Right ventricle myocardium inferior (tissue), 1 donor: ENCODE measurements around the gene SARDH. TPM values are rescaled to one million over a fixed set of nuclear protein-coding genes. Genes with fewer than 3 reads are reported as not detected.
"Not testable (repeated sequence)": the region's sequence is repeated elsewhere in the genome, so short reads cannot be mapped to it uniquely, and the experiment has no call there.

Experiments used
- ATAC-seq: fragments of 200-7000 bp; cut with Tn5 transposase; one replicate; pipeline ENCODE4 v1.9.1; 2020; ENCODE audit warnings: mild to moderate bottlenecking, moderate library complexity
- DNase-seq: peaks from one replicate; pipeline ENCODE4 v3.0.0; 2021; ENCODE audit errors: missing footprints
- intact Hi-C: fragments of 100-400 bp; cut with DNase I; formaldehyde crosslinking; loops from one replicate; pipeline ENCODE4 v1.11.0; 2022
- total RNA-seq: library from RNA; stranded (reverse); fragmentation: NEBNext Ultra II Directional; extraction: Animal tissue kit (Norgen Biotek cat#: 25700); gene quantifications from one replicate; pipeline ENCODE4 v1.2.1, GENCODE V29; 2021
- donor health status: DM: no; HTN: yes; CAD: no; lungs with severe emphysema.

The SARDH gene
- total RNA-seq, 1 donor from 2014 or later, result 0.41 TPM

DNA sequence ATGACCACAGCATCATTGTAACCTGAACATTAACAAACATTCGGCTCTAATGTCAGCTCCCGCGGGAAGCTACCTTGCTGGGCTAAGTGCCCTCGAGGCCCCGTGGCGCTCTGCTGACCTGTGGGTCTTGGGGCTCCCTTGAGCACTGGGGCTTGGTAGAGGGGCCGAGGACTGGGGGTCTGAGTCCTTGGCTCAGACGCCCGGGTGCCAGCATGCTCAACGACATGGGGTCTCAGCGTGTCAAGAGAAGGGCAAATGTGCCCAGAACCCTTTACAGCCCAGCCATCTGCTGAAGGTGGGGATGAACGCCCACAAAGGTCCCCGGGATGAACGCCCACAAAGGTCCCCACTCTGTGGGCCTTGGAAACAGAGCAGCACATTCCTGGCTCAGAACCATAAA lies 39.7 kb upstream of the SARDH start:
- no peak for ATAC-seq

DNA sequence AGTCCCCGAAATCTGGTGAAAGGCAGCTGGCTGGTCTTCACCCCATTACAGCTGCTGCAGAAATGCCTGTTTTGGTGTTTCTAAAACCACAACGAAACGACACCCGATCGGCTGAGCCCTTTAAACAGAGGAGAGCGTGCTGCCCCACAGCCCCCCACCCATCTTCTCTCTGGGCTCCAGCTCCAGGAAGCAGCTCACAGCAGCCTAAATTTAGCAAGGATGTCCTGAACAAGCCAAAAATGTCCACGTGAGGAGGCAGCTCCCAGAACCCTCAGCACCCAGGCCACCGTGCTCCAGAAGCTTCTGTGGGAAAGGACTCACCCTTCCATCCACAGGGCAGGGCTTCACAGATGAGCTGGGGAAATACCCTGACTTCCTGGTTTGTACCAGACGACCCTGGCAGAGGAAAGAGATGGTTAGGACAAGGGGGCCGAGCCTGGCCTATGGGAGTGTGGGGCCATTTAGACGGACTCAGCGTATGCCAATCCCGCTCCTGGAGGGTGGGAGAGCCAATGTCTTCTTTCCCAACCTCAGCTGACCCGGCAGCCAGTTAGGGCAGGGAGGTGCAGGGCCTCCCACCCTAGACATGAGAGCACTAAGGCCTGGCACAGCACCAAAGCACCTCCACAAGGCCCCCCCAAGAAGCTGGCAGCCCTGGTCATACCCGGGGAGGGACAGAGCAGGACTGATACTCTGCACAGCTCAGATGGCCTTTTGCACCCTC lies 39.1 kb upstream of the SARDH start:
- ATAC-seq, result no peak
- peak; percentile 28 for DNase-seq
- intact Hi-C loops, result no loop called here

More for the DNA sequence above, 39.7 kb upstream of the SARDH start:
- DNase-seq, result peak; percentile 54
- intact Hi-C loops, result no loop called here

DNA sequence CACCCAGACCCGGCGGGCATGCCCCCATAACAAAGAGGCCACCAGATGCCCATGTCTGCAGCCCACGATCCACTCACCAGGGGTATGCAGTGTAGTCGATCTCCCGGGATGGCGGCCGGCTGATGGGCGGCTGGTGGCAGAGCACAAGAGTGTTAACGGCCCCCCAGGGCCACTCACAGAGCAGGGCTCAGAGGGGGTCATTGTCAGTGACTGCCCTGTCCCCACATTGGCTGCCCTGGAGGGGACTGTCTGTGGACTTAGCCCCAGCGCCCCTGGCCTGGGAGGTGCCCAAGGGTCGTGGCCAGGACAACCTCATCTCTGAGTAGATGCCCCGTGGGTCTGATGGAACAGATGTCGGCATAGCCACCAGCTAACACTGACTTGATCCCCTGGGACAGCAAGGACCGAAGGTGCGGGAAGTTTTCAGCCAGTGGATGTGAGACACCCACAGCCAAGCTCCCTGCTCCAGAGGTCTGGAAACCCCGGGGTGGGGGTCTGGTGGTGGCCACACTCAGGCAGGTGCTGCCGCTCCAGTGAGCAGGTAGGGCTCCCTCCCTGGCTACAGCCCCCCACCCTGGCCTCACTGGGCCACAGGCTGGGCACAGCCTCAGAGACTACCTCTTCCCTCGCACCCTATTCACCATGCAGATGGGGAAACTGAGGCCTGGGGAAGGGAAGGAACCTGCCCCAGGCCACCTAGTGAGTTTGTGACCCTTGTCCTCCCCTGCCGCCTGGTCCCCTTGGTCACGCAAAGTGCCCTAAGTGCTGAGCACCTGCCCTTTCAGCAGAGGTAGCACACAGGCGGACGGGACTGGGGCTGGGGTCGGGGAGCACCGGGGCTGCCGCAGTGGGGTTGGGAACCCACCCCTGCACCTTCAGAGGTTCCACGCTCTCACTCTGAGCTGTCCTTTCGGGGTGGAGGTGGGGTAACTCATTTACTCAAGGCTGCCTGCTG lies 38.1 kb upstream of the SARDH start:
- DNase-seq (peak; percentile 67), ATAC-seq (no peak)
- intact Hi-C loops, result no loop called here

DNA sequence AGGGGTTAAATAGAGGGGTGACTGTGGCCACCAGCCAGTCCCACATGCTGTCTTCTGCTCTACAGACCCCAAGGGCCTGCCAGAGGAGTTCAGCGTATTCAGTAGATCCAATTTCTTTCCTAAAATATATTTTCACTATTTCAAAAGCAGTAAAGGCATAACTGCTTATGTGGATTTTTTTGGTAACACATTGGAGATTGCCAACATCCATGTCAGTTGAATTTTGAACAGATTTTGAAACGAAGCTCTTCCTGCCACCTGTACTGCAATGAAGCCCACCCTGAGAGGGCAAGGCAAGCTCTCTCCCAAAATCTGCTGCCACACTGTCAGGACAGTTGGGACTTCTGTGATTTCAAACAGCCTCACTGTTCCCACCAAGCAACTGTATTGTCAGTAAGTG lies 37.1 kb upstream of the SARDH start:
- intact Hi-C loops, result no loop called here
- ATAC-seq, result no peak

DNA sequence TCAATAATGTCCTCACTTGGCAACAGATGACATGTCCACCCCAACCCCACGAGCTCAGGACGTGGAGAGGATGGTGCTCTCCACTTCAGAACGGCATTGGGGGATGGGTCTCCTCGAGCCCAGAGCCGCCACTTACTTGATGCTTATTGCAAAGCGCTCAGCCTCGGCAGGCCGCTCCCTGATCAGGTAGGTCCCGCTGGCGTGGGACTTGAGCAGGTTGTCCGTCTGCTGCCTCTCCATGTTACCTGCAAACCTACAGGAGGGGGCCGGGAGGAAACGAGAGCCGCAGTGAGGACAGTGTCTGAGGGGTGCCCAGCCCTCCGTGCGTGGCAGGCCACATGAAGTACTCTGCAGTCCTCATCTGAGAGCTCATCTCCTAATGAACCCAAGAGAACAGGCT lies 36.6 kb upstream of the SARDH start:
- intact Hi-C loops, result no loop called here
- ATAC-seq (no peak), DNase-seq (peak; percentile 55)

More for the DNA sequence above, 37.1 kb upstream of the SARDH start:
- DNase-seq, result peak; percentile 51

DNA sequence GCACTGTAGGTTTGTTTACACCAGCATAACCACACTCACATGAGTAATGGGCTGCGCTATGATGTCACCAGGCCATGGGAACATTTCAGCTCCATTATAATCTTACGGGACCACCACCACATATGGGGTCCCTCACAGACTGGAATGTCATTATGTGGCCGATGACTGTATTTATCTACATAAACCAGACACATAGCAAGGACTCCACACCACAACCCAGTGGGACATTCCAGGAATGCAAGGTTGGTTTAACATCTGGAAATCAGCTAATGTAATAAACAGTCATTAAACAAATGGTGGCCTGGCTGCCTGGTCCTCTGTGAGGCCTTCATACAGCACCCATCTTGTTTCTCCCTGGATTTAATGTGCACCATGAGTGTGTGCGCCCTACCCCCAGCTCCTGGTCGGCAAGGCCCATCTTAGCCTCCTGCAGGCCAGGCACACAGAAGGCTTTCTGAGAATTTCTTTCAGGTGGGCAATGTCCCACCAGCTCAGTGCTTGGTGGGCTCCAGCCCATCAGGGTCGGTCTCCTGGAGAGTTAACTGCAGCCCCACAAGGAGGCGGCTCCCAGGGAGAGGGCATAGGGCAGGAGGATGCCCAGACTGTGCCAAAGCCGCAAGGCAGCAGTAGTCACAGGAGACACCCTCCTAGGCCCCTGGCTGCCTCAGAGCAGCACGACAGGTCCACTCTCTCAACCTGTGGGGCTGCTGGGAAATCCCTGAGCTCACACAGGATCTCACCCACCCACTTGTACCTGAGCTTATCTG lies 35.9 kb upstream of the SARDH start:
- intact Hi-C loops, result no loop called here
- ATAC-seq (no peak), DNase-seq (peak; percentile 8)

DNA sequence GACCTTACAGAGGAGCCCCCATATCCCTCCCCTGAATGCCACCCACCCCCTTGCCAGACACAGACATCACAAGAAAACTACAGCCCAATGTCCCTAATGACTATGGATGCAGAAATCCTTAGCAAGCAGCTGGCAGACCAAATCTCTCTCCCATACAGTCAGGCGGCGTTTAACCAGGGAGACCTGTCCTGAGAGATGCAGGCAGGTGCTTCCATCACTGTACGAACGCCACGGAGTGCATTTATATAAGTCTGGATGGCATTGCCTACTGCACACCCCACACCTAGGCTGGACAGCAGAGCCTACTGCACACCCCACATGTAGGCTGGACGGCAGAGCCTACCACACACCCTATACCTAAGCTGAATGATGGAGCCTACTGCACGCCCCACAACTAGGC lies 34.4 kb upstream of the SARDH start:
- peak; percentile 35 for DNase-seq
- no peak for ATAC-seq
- intact Hi-C loops, result no loop called here

DNA sequence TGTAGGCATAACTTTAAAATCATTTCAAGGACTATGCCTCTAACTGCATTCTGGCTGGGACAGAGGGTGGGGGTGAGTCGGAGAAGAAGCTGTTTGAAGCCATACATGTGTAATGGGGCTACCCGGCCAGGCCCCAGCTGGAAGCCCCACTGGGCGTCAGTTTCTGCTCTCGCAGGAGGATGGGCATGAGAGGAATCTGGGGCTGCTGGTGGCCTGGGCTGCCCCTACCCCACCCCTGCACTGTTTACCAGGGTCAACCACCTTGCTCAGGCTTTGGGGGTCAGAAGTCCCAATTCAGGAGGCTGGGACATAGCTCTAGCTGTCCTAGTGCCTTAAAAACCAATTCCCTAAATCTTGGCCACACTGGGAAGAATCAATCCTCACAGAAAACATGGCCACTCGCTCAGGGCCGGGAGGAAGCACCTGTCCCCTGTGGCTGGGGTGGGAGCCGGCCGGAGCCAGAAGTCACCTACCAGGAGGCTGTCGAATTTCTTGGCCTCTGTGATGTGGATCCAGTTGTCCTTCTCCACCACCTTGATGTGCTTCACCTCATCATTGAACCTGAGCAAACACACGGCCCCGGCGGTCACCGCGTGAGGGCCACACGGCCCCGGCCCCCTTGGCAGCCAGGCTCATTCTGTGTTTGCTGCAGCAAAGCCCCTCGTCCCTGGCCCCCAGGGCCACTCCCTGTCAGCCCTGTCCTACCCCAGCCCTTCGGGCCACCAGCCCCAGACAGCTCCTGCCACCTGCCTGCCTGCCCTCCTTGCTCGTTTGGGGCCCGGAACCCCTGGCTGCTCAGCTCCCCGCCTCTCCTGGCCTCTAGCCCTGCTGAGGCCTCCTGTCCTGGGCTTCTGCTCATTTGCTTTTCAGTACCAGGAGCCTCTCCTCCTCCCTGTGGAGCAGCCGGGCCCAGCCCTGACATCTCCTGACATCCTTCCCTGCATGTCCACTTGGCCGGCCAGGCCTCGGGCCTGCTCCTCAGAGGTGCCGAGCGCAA lies 33.6 kb upstream of the SARDH start:
- ATAC-seq, result no peak
- peak; percentile 44 for DNase-seq
- intact Hi-C loops, result no loop called here

DNA sequence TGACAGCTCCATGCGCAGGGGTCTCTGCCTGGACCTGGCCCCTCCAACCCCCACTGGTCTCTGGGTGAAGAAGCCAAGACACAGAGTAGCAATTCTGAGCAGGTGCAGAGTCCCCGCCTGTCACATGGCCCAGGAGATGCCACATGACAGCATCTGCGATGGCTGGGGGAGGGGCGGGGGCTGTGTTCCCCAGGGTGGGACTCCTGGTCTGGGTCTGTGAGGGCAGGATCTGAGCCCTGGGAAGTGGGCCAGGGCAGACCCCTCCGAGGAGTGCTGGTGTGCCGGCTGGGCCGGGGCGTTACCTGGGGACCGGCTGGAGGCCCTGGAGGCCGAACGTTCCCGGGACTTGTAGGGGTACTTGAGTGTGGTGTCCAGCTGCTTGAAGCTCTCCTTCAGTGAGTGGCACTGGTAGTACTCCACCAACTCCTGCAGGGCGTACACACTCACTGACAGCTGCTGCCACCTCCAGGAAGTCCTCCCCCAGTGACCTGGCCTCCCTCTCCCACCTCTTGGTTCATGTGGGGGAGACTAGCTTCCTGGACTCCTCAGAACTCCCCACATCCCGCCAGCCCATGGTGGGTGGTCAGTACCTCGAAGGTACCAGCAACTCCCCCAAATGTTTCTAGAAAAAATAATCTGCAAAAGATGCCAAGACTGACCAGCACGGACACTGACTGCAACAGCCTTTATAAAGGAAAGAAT lies 32.1 kb upstream of the SARDH start:
- ATAC-seq, result no peak
- intact Hi-C loops, result no loop called here
- peak; percentile 60 for DNase-seq

DNA sequence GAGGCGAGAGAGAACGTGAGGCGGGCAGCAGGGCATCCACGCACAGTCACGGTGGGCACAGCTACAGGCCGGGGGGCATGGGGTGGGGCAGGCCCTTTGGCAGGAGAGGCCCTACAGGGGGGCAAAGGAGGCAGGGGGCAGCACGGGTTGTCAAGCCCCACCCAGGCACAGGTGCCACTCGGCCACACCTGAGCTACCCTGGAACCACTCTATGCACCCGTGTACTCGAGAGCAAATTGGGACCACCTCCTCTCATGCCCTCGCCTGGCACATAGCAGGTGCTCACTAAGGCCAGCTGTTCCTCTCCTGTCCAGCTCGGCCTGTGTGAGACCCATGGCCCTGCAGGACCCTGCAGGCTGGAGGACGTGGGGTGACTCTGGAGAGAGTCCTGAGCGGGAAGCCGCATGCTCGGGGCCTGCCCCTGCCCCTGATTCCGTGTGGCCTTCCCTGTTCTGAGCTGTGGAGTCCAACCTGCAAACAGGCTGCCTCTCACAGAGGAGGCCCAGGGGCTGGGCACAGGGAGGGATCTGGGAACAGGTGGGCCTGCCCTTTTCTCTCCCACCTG lies 31.4 kb upstream of the SARDH start:
- DNase-seq, result peak; percentile 46
- intact Hi-C loops, result no loop called here

DNA sequence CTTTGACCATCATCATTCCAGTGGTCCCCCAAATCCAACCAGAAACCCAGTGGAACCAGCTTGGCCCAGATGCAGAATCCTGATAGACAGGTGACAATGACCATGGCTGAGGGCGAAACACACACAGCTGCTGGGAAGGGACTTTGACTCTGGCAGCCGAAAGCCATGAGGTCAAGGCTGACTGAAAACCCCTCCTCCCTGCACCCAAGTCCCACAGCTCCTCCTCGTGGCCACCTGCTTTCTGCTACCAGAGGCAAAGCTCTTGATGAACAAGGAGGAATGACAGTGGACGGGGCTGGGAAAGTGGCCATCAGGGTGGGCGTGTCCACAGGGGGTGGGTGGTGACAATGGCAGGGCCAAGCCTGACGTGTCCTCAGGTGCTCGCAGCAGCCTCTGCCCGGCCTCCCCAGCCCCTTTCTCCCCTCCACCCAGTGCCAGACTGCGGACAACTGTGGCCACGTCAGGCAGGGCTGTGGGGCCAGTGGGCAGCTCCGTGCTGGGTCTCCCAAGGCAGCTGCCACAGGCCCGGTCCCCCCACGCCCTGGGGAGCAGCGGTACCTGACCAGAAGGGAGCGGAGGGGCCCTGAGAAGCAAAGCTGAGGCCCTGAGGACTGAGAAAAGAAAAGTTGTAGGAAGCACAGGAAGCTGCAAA lies 30.8 kb upstream of the SARDH start:
- intact Hi-C loops, result no loop called here
- ATAC-seq, result peak; percentile 5
- peak; percentile 66 for DNase-seq

More for the DNA sequence above, 31.4 kb upstream of the SARDH start:
- no peak for ATAC-seq

DNA sequence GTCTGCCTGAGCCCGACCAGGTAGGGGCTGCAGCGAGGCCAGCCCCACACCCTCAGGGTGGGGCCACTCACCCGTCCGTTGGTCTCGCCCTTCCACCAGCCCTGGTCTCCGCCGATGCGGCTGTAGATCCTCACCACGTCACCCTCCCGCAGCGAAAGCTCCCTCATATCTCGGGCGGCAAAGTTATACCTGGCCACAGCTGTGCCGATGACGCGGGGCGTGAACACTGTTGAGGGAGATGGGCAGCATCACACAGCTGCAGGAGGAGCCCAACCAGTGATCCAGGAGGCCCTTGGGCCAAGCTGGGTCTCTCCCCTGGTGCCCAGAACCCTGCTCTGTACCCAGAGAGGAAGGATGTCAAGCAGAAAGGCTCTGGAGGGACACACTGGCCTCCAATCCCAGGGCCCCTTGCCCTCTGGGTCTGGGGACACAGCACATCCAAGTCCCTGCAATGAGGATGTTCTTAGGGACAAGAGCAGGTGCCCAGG lies 30.3 kb upstream of the SARDH start:
- intact Hi-C loops, result no loop called here
- no peak for ATAC-seq
- DNase-seq, result no peak

DNA sequence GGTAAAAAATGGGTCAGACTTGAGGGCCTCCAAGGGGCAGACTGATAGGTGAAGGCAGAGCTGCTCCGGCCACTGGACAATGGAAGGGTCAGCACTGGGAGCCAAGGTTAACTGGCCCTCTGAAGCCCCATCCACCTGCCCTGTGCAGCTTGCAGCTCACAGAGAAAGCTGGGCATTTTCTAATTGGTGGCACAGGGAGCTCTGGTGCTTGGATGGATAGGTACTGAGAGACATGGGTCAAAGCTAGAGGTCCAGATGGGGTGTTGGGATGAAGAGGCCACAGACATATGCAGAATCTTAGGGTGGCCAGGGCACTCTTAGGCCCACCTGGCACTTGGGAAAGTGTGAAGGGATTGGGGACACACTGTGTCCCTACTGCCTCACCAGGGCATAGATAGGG lies 29.5 kb upstream of the SARDH start:
- DNase-seq, result no peak
- no peak for ATAC-seq
- intact Hi-C loops, result no loop called here

DNA sequence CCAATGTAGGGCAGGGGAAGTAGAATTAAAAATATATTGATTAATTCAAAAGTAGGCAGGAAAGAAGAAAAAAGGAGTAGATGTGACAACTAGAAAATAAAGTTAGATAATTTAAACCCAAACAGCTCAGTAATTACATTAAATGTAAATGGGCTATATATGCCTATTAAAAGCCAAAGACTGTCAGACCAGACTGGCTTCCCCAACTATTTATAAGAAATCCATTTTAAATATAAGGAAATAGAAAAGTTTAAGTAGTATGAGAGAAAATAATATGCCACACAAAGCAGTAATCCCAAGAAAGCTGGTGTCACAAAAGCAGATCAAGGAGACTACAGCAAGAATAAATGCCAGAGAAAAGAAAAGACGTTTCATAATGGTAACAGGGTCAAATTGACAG lies 28.9 kb upstream of the SARDH start:
- no peak for DNase-seq
- intact Hi-C loops, result no loop called here
- no peak for ATAC-seq

DNA sequence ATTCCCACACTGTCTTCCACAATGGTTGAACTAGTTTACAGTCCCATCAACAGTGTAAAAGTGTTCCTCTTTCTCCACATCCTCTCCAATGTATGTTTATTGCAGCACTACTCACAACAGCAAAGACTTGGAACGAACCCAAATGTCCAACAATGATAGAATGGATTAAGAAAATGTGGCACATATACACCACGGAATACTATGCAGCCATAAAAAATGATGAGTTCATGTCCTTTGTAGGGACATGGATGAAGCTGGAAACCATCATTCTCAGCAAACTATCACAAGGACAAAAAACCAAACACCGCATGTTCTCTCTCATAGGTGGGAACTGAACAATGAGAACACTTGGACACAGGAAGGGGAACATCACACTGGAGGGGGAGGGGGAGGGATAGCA lies 28.1 kb upstream of the SARDH start:
- intact Hi-C loops, DNase-seq, ATAC-seq: not testable (repeated sequence)
